OCI-LY3 (cell line): ENCODE results near the gene SLC8A2.
A peak's percentile ranks its signal among the peaks of the same experiment; 100 is the strongest.

Experiments used
- H2AFZ ChIP-seq: fragments of 200-600, 300-600 bp; shearing (Covaris generic); 2 replicates; pipeline ENCODE4 v1.6.0; 2014; ENCODE audit warnings: antibody characterized with exemption, low read depth, low read length
- H3K27ac ChIP-seq: fragments of 200-600, 300-600 bp; sonication (generic); 2 replicates; pipeline ENCODE4 v1.5.1; 2014; ENCODE audit warnings: mild to moderate bottlenecking, low read length, moderate library complexity, mixed read lengths
- H3K27me3 ChIP-seq: fragments of 200-600, 300-600 bp; sonication (generic); 2 replicates; pipeline ENCODE4 v1.6.1; 2014; ENCODE audit warnings: low read depth, low read length, mixed read lengths
- H3K36me3 ChIP-seq: fragments of 200-600, 300-600 bp; sonication (generic); replicated peaks from 2 replicates; pipeline ENCODE3; 2014; ENCODE audit warnings: low read depth, low read length, mixed read lengths
- H3K4me1 ChIP-seq: fragments of 300-600, 200-600 bp; sonication (generic); 2 replicates; pipeline ENCODE4 v1.6.1; 2014; ENCODE audit warnings: low read length, mixed read lengths
- H3K4me2 ChIP-seq: fragments of 200-600, 300-600 bp; sonication (generic); 2 replicates; pipeline ENCODE4 v1.6.1; 2014; ENCODE audit warnings: low read length, mixed read lengths
- H3K4me3 ChIP-seq: fragments of 300-600, 200-600 bp; sonication (generic); 2 replicates; pipeline ENCODE4 v1.5.1; 2014; ENCODE audit warnings: antibody characterized with exemption, mild to moderate bottlenecking, low read length, moderate library complexity
- H3K79me2 ChIP-seq: fragments of 300-600, 200-600 bp; shearing (Covaris generic); 2 replicates; pipeline ENCODE4 v1.6.1; 2014; ENCODE audit warnings: mild to moderate bottlenecking, low read length, mixed read lengths
- H3K9ac ChIP-seq: fragments of 300-600, 200-600 bp; shearing (Covaris generic); 2 replicates; pipeline ENCODE4 v1.6.0; 2014; ENCODE audit warnings: mild to moderate bottlenecking, low read length, moderate library complexity
- H3K9me3 ChIP-seq: fragments of 200-600, 300-600 bp; shearing (Covaris generic); 2 replicates; pipeline ENCODE4 v1.6.1; 2014; ENCODE audit warnings: low read length, mixed read lengths; ENCODE audit not compliant: insufficient read depth
- H4K20me1 ChIP-seq: fragments of 200-600, 300-600 bp; sonication (generic); 2 replicates; pipeline ENCODE4 v1.6.1; 2016; ENCODE audit warnings: low read length, mixed read lengths; ENCODE audit not compliant: insufficient read depth
- EZH2phosphoT487 ChIP-seq: fragments of 200-600 bp; shearing (Covaris generic); IDR thresholded peaks from 2 replicates; pipeline ENCODE4 v1.6.1; 2018; ENCODE audit warnings: antibody characterized with exemption, mixed run types, low read depth
- TF ChIP-seq, protein P1 (sequence below): fragments of 200-600, 300-600 bp; sonication (generic); IDR thresholded peaks from 2 replicates; pipeline ENCODE4 v1.5.1; 2014; ENCODE audit warnings: antibody characterized with exemption, low read length, low read depth

Gene SLC8A2

DNA sequence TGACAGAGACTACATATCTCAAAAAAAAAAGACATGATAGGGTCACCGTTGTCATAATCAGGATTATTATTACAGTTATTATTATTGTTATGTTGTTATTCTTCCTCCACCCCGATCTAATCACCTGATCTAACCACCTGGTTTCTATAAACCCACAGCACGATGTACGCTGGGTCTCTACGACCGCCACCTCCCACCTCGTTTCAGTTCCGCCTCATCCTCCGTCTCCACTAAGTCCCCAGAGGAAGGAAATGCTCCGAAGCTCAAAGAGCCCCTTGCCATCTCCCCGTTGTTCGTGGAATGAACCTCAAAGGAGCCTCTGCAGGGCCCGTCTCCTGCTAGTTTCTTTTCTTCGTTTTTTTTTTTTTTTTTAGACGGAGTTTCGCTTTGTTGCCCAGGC lies 36.5 kb downstream of the SLC8A2 start:
- Histone ChIP-seq H2AFZ (no peak overlapping the region), H4K20me1 (no peaks in the 10 kb centered on the region), H3K36me3 (no peaks in the 10 kb centered on the region), H3K4me3 (peak overlapping the region; percentile 55), H3K4me2 (peak overlapping the region; percentile 54), H3K27me3 (peaks cover 24% of the 10 kb centered on the region), H3K9ac (no peak overlapping the region), H3K9me3 (no peaks in the 10 kb centered on the region), H3K4me1 (peaks cover 26% of the 10 kb centered on the region), H3K79me2 (no peaks in the 10 kb centered on the region), H3K27ac (no peak overlapping the region)
- TF ChIP-seq, protein P1, sequence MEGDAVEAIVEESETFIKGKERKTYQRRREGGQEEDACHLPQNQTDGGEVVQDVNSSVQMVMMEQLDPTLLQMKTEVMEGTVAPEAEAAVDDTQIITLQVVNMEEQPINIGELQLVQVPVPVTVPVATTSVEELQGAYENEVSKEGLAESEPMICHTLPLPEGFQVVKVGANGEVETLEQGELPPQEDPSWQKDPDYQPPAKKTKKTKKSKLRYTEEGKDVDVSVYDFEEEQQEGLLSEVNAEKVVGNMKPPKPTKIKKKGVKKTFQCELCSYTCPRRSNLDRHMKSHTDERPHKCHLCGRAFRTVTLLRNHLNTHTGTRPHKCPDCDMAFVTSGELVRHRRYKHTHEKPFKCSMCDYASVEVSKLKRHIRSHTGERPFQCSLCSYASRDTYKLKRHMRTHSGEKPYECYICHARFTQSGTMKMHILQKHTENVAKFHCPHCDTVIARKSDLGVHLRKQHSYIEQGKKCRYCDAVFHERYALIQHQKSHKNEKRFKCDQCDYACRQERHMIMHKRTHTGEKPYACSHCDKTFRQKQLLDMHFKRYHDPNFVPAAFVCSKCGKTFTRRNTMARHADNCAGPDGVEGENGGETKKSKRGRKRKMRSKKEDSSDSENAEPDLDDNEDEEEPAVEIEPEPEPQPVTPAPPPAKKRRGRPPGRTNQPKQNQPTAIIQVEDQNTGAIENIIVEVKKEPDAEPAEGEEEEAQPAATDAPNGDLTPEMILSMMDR: no peak
- TF ChIP-seq EZH2phosphoT487: no peak

DNA sequence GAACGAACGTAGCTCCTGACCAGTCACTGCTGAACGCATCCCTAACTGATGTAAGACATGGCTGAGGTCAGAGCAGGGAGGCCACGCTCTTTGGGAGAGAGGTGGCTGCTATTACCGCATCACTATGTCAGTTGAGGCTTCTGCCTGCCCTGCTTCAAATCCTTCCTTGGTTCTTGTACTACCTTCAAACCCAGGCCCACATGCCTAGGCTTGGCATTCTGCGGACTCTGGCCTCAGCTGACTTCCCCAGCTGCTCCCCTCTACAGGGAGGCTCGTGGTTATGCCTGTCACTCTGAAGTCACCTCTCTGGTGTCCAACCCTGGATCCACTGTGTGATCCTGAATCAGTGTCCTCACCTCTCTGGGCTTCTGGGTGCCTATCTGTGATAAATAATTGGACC lies 37.6 kb downstream of the SLC8A2 start:
- TF ChIP-seq EZH2phosphoT487: no peak
- TF ChIP-seq, protein P1: no peak
- Histone ChIP-seq H3K9ac (no peak overlapping the region), H3K4me1 (peaks cover 27% of the 10 kb centered on the region), H4K20me1 (no peaks in the 10 kb centered on the region), H3K27me3 (peaks cover 21% of the 10 kb centered on the region), H3K4me3 (no peak overlapping the region), H3K27ac (no peak overlapping the region), H3K4me2 (no peak overlapping the region), H3K79me2 (no peaks in the 10 kb centered on the region), H3K36me3 (no peaks in the 10 kb centered on the region), H3K9me3 (no peaks in the 10 kb centered on the region), H2AFZ (no peak overlapping the region)

DNA sequence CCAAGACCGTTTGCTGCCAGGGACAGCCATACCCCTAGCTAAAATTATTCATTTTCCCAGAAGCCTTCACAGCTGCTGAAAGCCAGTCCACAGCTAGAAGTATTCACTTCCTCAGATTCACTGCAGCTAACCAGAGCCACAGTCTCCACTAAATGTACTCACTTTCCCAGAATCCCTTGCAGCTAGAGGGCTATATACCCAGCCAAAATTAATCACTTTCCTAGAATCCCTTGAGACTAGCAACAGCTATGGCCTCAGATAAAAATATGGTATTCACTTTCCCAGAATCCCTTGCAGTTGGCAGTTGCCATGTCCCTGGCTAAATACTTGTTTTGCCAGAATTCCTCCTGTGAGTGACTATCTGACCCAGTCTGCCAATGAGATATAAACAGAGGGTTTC lies 38.6 kb downstream of the SLC8A2 start:
- no peaks in the 10 kb centered on the region for H4K20me1 ChIP-seq
- peak overlapping the region; percentile 65 for H2AFZ ChIP-seq
- H3K9me3 ChIP-seq: no peaks in the 10 kb centered on the region
- H3K36me3 ChIP-seq: no peaks in the 10 kb centered on the region
- H3K27me3 ChIP-seq: peaks cover 21% of the 10 kb centered on the region
- 0 out of 2 replicates have a peak overlapping the region, but pooled peaks have one; percentile 5 for H3K4me2 ChIP-seq
- no peak overlapping the region for H3K9ac ChIP-seq
- TF ChIP-seq, protein P1: no peak
- TF ChIP-seq EZH2phosphoT487: no peak
- H3K4me1 ChIP-seq: peaks cover 35% of the 10 kb centered on the region
- no peak overlapping the region for H3K27ac ChIP-seq
- H3K79me2 ChIP-seq: no peaks in the 10 kb centered on the region
- H3K4me3 ChIP-seq: no peak overlapping the region

DNA sequence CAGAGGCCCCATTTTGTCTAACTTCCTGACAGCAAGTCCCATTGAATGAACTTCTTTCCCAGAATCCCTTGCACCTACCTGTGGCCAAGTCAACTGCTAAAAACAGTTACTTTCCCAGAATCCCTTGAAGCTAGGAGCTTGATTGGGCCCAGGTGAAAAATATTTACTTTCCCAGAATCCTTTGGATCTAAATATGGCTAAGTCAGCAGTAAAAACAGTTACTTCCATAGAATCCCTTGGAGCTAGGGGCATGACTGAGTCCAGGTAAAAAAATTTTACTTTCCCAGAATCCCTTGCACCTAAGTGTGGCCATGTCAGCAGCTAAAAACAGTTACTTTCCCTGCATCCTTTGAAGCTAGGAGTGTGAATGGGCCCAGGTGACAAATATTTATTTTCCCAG lies 39.2 kb downstream of the SLC8A2 start:
- H3K9ac ChIP-seq: no peak overlapping the region
- TF ChIP-seq, protein P1: no peak
- TF ChIP-seq EZH2phosphoT487: no peak
- no peaks in the 10 kb centered on the region for H3K79me2 ChIP-seq
- H3K4me2 ChIP-seq: 0 out of 2 replicates have a peak overlapping the region, but pooled peaks have one; percentile 5
- no peaks in the 10 kb centered on the region for H3K9me3 ChIP-seq
- peak overlapping the region; percentile 65; the same call in 1 of the 2 replicates for H2AFZ ChIP-seq
- peaks cover 39% of the 10 kb centered on the region for H3K4me1 ChIP-seq
- H3K27ac ChIP-seq: no peak overlapping the region
- peaks cover 21% of the 10 kb centered on the region for H3K27me3 ChIP-seq
- no peaks in the 10 kb centered on the region for H4K20me1 ChIP-seq
- H3K36me3 ChIP-seq: no peaks in the 10 kb centered on the region
- H3K4me3 ChIP-seq: no peak overlapping the region
